Measurements from ENCODE around the gene DCX.

Gene DCX

GRCh38 chrX:111411983-111412382 is at the start of gene DCX:
Gene DCX, minus strand, starts transcription at chrX:111412192. Its CDS starts 1,794 bp downstream, at chrX:111410398.
- DNase-seq = no peak

DNA sequence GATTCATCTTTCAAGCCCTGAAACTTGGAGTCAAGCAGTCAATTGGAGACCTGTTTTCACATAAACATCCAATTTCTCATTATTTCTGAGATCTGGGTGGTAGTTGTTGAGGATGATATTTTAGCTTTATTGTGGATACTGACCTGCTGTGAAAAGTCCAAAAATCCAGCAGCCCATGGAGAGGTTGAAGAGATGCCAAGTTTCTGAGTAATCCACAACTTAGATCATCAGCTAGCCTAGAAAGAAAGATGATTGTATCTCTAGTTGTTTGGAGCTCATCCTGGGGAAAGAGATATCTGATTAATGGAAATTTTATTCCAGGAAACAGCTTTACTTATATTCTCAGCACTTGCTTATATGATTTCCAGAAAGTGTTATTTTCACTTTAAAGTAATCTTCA is 48.6 kb upstream of the DCX start:
- DNase-seq = no peak

GRCh38 chrX:111447298-111447697 is 35.3 kb upstream of the DCX start:
- no peak for DNase-seq

- DNase-seq = no peak
Measured at GRCh38 chrX:111445485-111445884, 33.5 kb upstream of the DCX start.

DNA sequence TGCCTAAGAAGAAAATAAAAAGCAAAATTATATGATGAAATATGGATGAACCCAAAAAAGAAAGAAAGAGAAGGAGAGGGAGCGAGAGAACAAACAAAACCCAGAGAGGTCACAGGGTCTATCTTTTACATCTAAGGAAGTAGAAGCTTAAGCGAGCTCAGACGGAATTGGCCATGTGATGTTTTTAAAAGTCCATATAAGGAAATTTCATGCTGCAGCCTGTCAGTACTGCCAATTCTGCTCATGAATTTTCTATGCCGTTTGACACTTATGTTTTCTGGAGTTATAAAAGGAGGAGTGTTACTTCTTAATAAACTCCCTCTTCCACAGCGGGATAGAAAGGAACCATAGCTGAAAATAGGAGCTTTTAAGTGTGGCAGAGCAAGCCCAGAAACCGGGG is 32.9 kb upstream of the DCX start:
- no peak for DNase-seq

DNA sequence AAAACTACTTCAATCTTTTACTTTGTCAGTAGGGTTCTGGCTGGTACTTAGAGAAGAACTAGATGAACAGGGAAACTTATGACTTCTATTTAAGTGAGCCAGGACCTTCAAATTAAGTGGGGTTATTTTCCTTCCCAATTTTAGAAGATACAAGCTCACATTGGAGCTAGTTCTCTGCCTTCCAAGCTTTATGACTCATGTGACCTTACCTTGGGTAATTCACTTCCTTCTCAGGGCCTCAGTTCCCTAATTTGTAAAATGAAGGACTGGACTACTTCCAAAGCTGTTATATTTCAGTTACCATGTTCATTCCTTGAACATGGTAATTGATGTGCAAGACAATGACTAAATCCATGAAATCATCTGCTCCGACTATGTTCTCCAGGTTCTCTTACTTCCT is 32.0 kb upstream of the DCX start:
- no peak for DNase-seq

DNA sequence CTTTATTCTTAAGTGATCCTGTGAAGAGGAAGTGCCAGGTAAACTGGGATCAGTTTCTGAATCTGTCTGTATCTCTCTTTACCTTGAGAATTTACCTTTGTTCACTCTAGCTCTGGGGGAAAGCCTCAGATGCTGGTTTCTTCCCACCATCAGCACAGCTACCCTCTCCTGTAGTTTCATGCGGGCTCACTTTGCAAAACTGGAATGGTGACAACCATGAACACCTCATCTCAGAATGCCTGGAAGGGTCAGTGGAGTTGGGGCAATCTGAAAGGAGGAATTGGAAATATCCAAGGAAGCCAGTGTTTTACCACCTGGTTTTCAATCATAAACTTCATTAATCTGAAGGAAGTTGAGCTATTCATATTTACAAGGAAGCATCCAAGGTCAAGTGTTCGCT is 30.8 kb upstream of the DCX start:
- no peak for DNase-seq

GRCh38 chrX:111435469-111435868 is 23.5 kb upstream of the DCX start:
- DNase-seq = no peak

DNA sequence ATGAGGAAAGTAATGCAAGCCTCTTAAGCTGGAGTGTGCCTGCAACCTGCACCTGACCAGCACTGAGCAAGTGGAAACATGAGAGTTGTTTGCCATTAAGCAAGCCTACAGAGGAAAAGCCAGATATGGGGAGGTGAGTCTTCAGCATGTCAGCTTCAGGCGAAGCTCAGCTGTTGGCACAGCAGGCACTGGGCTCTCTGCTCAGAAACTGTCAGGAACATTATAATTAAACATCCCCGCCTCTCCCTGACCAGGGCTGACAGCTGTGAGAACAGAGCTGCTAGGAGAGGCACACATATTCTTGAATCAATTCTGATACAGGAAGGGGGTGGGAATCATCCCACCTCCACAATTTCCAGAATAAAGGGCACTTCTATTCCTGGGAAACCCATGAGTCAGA is 19.0 kb upstream of the DCX start:
- DNase-seq = no peak

GRCh38 chrX:111411557-111411956 is 435 bp downstream of the DCX start:
- no peak for DNase-seq

GRCh38 chrX:111410590-111411078 is 1.4 kb downstream of the DCX start:
- no peak for DNase-seq

DNA sequence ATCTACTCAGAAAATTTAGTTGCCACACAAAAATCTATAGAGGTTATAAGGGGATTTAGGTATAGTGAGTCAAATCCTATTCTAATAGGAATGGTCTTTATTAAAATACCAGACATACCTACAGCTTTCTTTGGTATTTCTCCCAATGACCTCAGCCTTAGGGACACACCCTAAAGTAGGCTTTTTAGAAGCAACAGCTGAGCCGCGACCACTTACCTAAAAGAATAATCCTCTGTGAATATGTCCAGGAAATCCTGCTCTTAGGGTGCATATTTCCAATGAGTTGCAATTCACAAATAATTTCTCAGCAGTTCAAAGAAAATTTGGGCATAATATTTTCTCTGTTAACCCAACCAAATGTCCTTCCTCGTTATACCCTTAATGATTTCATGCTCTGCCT is 2.7 kb downstream of the DCX start:
- no peak for DNase-seq

- no peak for DNase-seq
Measured at GRCh38 chrX:111407948-111408347, 4.0 kb downstream of the DCX start.

- no peak for DNase-seq
Measured at GRCh38 chrX:111402344-111402743, 9.6 kb downstream of the DCX start.

DNA sequence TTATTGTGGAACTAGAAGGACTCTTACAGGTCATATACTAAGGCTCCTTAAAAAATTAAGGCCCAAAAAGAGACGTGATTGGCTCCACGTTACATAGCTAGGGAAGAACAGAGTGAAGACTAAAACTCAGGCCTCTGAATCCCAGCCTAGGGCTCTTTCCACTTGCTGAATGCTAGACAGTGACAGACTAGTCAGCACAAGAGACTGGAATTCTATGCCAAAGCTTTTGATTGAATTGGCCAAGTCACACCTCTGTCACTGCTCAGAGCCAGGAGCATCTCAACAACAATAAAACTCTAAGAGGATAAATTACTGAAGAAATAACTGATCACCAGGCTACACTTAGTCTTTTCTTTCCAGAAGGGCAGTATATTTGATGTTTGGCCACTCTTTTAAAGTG is 16.8 kb downstream of the DCX start:
- no peak for DNase-seq

DNA sequence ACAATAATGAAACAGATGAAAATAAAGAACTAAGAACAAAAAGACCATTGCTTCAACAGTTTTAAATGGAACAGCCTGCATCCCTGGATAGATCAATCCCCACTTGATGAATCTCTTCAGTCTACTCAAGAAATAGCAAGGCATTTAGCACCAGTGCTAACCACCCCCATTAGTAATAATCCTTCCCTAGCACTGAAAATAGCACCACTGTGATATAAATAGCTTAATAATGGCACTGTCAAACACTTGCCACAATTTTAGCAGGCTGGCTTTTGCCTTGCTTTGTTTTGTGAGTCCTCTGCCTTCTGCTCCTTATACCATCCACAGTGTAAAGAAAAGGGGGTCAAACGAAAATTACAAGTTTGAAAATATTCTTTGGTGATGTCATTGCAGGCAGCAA is 17.4 kb downstream of the DCX start:
- DNase-seq = no peak

DNA sequence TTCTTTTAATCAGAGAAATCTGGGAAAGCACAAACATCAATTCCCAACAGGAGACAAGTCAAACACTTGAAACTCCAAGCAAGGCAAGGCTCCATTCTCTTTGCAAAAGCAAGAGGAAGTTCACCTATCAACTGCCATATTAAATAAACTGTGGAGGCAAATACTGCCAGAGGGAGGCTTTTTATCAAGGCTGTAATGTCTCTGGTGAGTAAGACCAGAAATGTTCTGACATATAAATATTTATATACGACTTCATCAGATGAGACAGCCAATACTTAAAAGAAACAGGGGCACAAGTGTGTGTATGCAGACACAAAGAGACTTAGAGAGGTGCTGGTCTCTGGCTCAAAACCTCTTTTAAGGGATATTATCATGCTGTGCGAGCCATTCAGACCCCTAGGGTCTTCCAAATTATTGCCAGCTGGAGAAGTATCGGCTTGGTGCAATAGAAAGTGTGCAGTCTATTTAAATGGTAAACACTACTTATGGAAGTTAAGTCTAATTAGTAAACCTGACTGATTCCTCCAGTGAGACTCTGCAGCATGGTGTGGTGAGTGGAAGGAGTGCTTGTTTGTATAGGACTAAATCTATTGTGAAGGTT is 24.4 kb downstream of the DCX start:
- no peak for DNase-seq

DNA sequence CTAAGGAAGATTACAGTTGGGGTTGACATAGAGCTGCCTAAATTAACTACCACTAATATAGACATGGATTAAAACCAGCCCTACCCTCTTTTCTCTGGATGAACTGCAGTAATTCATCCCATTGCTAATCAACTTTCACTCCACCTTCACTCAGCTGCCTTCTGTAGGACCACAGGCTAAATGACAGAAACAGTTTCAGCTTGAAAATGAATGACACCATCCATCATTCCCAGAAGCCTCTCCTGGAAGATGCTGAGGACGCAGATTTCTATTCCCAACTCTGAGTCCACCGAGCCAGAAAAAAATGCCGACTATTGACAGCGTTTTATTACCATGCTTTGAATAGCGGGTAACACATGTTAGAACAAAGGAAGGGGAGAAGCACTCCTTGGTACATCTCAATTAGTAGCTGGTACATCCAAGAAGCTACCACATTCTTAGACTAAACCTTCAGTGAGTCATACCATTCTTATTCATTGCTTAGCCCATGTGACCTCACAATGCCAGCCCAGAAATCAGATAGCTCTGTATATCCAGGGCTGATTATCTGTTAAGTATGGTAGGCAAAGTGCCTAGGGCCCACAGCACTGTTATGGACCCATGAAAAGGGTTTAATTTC is 25.3 kb downstream of the DCX start:
- no peak for DNase-seq

DNA sequence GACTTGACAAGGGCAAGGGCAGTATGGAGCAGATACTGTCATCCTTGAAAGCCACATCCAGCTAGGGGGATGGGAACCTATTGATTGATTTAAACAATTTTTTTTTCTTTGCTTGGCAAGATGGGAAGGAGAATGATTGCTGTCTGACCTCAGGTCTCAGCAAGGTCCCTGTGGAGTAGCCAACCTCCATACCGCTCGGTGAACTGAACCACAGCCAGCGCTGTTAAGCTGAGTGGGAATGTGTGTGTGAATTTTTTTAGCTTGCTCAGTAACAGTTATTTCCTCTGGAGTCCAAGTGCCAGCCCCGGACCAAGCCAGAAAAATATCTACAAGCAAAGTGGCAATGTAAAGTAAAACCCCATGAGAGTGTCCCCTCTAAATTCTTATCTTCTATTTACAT is 25.9 kb downstream of the DCX start:
- DNase-seq = no peak

- no peak for DNase-seq
Measured at GRCh38 chrX:111382277-111382676, 29.7 kb downstream of the DCX start.

- no peak for DNase-seq
Measured at GRCh38 chrX:111376897-111377578, 35.0 kb downstream of the DCX start.

DNA sequence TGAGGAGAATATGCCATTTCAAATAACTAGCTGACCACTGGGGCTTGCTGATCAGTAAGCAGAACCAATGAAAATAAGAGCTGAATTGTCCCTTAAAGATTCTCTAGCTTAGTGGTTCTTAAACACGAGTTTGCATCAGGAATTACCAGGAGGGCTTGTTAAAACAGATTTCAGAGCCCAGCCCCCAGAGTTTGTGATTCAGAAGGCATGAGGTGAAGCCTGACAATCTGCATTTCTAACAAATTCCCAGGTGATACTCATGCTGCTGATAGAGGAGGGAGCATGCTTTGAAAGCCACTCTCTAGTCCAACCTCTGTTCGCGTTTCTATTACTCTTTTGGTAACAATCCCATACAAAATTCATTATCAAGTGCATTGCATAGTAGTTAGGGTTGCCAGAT is 35.5 kb downstream of the DCX start:
- DNase-seq = no peak

DNA sequence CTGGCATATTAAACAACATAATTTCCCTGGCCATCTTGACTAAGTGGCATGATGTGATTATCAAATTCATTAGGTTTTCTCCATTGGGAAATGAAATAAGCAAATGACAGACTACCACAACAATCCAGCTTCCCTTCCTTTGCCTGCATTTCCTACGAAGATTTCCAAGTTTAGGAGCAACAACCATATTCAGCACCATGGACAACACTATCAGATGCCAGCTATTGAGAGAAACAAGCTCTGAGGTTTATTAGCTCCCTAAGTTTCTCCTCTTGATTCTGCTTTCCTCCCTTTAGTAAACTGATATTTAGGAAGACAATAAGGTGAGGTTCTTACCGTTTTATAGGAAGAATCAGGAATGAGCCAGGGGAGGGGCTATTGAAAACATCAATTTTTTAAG is 36.2 kb downstream of the DCX start:
- DNase-seq = no peak

DNA sequence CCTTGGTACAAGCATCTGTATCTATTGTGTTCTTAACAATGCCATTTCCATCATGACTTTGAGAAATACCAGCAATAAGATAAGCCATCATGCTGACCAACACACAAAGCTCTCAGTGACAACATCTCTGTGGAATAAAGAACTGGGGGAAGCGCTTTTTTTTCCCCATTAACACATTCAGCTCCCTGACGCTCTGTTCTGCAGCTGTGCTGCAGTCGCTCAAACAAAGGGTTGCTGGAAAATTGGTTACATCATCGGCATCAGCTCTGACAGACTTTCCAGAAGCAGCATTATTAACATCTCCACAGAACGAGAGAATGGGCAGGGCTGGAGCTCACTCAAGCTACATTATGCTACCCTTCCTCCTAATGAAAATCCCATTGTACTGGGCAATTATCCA is 39.9 kb downstream of the DCX start:
- DNase-seq = no peak
